Measurements from ENCODE around the gene RFX6. TPM values are rescaled to one million over a fixed set of nuclear protein-coding genes. Genes with fewer than 3 reads are reported as not detected.

RFX6 gene
- total RNA-seq, 2 donors from 2014 or later: 0.59 to 1.6 TPM

GRCh38 chr6:116949964-116950363 lies 72.9 kb downstream of the RFX6 start:
- Histone ChIP-seq H3K36me3 (no peaks in the 10 kb centered on the region), H3K9ac (ENCODE audit: low read depth in 2 of 2, low read length in 2 of 2) (no peak overlapping the region), H3K4me3 (no peak overlapping the region), H3K9me3 (no peaks in the 10 kb centered on the region), H3K27me3 (no peaks in the 10 kb centered on the region), H3K4me1 (no peaks in the 10 kb centered on the region), H3K27ac (peak overlapping the region; percentile 6)
- TF ChIP-seq, protein P1, sequence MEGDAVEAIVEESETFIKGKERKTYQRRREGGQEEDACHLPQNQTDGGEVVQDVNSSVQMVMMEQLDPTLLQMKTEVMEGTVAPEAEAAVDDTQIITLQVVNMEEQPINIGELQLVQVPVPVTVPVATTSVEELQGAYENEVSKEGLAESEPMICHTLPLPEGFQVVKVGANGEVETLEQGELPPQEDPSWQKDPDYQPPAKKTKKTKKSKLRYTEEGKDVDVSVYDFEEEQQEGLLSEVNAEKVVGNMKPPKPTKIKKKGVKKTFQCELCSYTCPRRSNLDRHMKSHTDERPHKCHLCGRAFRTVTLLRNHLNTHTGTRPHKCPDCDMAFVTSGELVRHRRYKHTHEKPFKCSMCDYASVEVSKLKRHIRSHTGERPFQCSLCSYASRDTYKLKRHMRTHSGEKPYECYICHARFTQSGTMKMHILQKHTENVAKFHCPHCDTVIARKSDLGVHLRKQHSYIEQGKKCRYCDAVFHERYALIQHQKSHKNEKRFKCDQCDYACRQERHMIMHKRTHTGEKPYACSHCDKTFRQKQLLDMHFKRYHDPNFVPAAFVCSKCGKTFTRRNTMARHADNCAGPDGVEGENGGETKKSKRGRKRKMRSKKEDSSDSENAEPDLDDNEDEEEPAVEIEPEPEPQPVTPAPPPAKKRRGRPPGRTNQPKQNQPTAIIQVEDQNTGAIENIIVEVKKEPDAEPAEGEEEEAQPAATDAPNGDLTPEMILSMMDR (IDR thresholded peaks at IDR 0.05): no peak
- no peak for DNase-seq
- intact Hi-C loops (cut with DNase I): no loop called here

GRCh38 chr6:116954335-116954734 lies 77.3 kb downstream of the RFX6 start:
- H3K27ac ChIP-seq: no peak overlapping the region
- H3K4me3 ChIP-seq: no peak overlapping the region
- no peaks in the 10 kb centered on the region for H3K9me3 ChIP-seq
- H3K9ac ChIP-seq (ENCODE audit: low read depth in 2 of 2, low read length in 2 of 2): no peak overlapping the region
- H3K4me1 ChIP-seq: no peaks in the 10 kb centered on the region
- DNase-seq: no peak
- H3K27me3 ChIP-seq: no peaks in the 10 kb centered on the region
- H3K36me3 ChIP-seq: no peaks in the 10 kb centered on the region
- TF ChIP-seq, protein P1 (IDR thresholded peaks at IDR 0.05): no peak
- intact Hi-C loops (cut with DNase I): no loop called here

DNA sequence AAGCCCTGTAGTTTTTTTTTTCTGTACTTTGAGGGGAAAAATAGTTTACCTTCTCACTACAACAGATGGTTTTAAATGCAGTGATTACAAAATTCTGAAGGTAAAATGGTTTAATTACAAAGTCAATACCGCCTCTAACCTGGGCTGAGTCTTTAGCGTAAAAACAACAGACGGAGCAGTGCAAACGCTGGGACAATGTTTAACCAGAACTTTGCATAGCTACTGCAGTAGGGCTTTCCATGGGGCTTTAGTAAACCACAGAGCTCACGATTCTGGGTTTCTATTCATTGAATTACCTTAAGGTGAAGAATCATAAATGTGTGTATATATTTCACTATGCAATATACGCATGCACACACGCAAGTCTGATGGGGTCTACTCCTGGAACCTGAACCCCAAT lies 77.9 kb downstream of the RFX6 start:
- no peak overlapping the region for H3K9ac ChIP-seq (ENCODE audit: low read depth in 2 of 2, low read length in 2 of 2)
- no peak overlapping the region for H3K27ac ChIP-seq
- TF ChIP-seq, protein P1 (IDR thresholded peaks at IDR 0.05): no peak
- no peaks in the 10 kb centered on the region for H3K9me3 ChIP-seq
- H3K27me3 ChIP-seq: no peaks in the 10 kb centered on the region
- no peaks in the 10 kb centered on the region for H3K36me3 ChIP-seq
- peak; percentile 59 for DNase-seq
- intact Hi-C loops (cut with DNase I): no loop called here
- H3K4me1 ChIP-seq: no peaks in the 10 kb centered on the region
- H3K4me3 ChIP-seq: no peak overlapping the region

GRCh38 chr6:116955773-116956172 lies 78.7 kb downstream of the RFX6 start:
- DNase-seq: no peak
- no peaks in the 10 kb centered on the region for H3K36me3 ChIP-seq
- intact Hi-C loops (cut with DNase I): no loop called here
- no peaks in the 10 kb centered on the region for H3K4me1 ChIP-seq
- no peaks in the 10 kb centered on the region for H3K9me3 ChIP-seq
- no peaks in the 10 kb centered on the region for H3K27me3 ChIP-seq
- H3K4me3 ChIP-seq: no peak overlapping the region
- no peak overlapping the region for H3K27ac ChIP-seq
- H3K9ac ChIP-seq (ENCODE audit: low read depth in 2 of 2, low read length in 2 of 2): no peak overlapping the region
- TF ChIP-seq, protein P1 (IDR thresholded peaks at IDR 0.05): no peak

GRCh38 chr6:116963972-116964371 lies 86.9 kb downstream of the RFX6 start:
- no peaks in the 10 kb centered on the region for H3K4me1 ChIP-seq
- H3K36me3 ChIP-seq: no peaks in the 10 kb centered on the region
- no peak overlapping the region for H3K9ac ChIP-seq (ENCODE audit: low read depth in 2 of 2, low read length in 2 of 2)
- TF ChIP-seq, protein P1 (IDR thresholded peaks at IDR 0.05): no peak
- H3K27me3 ChIP-seq: no peaks in the 10 kb centered on the region
- DNase-seq: peak; percentile 44
- no peak overlapping the region for H3K27ac ChIP-seq
- H3K9me3 ChIP-seq: no peaks in the 10 kb centered on the region
- intact Hi-C loops (cut with DNase I): loop anchor here (10.0 kb wide), 1 partner anchor 179 kb away; no protein-coding TSS in a partner anchor
- no peak overlapping the region for H3K4me3 ChIP-seq

Data from colonic mucosa (tissue), 4 donors.